Anterior cingulate cortex (tissue), 58 donors: ENCODE results near the gene TRIM71.

Experiments used
- DNase-seq, 58 donors: peaks; one replicate each; lab custom pipeline; 2025; lab: John Stamatoyannopoulos, UW

Gene TRIM71

DNA sequence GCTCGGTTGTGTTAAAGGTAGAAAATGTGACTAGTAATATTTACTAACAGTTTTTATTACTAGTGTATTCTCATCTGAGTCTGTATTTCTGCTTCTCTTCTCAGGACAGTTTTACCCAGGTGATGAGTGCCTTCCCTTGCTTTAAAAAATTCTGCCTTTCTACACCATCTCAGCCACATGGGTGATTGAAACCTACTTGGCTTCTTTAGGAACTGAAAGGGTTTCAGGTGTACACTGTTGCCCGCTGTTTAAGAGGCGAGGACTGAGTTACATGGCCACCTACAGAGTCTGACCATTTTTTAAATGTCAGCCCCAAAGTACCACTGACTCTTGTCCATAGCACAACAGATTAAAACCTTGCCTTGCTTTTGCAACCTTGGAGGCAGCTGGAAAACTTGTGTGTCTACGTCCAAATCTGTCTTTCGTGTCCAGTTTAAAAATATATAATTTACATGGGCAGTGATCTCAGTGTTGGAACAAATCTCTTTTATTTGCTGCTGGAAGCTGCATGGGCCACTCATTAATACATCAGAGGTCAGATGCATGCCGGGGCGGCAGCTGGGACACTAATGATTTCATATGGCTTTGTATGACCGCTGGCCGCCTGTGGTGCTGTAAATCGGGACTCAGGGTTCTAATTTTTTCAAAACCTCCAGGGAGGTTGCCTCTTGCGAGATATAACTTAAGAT, 44.6 kb downstream of the TRIM71 start:
- DNase-seq: no peak

DNA sequence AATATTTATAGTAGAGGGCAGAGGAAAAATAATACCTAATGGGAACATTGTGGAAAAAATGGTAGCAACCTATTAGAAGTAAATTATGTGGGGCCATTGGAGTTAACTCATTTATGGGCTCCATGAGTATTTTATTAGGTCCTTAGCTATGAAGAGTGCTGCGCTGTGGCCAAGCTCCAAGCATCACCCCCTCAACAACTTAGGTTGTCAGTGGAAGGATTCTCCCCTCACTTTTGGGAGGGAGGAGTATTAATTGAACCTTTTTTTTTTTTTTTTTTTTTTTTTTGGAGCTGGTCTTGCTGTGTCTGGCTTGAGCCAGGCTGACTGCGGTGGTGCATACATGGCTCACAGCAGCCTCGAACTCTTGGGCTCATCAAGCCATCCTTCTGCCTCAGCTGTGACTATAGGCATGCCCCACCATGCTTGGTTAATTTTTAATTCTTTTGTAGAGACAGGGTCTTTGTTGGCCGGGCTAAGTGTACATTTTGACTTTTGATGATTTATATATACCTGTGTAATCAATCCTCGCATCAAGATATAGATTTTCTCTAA, 45.2 kb downstream of the TRIM71 start:
- DNase-seq: no peak

DNA sequence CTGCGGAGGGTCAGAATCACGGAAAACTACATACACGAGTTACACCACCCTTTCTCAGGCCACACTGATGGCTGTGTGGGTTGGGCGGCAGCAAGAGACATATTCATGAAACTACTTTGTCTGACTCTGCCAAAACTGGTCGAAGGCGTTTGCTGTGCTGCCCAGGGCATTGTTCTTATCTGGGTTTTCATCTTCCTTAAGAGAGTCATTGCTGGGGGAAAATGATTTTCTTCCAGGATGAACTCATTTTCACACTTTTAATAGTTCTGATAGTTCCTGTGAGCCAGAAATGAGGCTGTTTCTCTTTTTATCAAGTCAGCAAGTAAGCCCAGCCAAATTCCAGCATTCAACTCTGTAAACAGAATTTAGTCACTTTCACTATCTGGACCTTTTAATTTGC, 47.6 kb downstream of the TRIM71 start:
- peak in 1 of 58 donors; percentile 6 for DNase-seq

DNA sequence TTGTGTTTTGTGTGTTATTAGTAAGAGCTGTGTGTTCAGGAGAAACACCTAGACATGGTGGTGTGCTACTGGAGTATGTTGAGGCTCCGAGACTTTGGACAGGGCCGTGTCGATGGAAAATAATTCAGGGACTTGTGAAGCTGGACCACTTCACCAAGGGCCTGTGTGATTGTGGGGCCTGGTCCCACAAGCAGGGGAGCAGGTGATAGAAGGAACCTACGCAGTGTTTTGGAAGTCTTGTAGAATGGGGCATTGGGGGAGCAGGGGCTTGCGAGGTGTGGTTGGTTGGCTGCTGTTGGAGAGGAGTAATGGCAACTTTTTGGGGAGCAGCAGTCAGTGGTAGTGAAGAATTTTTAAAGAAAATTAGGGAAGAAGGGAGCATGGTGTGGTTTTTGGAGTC, 48.7 kb downstream of the TRIM71 start:
- DNase-seq: no peak

DNA sequence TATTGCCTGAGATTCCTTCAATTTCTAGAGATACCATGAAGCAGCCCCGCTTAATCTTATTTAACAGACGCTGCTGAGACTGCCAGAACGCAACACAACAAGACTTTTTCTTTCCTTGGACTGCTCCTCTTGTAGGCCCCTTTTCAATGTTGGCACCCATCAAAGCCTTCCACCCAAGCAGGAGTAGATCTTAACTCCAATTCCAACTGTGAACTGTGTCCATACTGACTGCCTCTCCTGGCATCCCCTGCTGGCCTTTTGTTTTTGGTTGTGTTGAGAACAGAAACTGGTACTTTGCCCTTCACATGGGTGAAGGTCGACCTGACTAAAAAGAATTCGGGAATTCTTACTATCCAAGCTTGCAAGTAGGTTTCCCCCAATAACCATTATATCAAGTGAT, 50.2 kb downstream of the TRIM71 start:
- no peak for DNase-seq

DNA sequence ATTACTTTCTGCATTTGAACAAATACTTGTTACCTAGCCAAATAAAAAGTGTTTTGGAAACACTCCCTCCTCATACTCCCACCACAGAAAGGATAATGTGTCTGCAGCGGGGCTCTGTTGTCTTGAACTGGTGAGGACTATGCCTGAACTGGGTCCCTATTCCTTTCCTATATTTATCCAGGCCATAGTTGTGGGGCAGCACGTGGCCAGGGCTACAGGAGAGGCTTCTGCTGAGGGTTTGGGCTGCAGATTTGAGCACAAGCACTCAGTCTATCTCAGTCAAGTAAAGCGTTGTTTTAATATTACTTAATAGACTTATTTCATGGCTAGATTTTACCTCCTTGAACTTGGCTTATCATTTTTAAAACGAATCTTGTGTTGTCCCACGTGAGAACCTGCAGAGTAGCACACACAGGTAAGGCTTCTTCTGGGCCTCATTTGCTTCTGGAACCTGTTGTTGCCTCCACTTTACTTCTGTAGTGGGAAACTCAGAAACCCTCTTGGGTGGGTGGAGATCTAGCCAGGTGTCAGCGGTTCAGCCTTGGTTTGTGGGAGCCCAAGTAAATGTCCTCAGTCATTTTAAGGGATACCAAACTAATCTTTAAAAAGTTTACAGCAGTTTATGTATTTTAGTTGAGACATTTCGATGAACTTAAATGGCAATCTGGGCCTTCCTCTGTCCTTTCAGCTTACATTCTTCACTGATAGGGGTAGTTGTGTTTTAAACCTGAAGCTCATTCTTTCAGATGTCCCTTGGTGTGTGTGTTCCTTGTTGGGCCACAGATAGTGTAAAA, 51.1 kb downstream of the TRIM71 start:
- DNase-seq: no peak

DNA sequence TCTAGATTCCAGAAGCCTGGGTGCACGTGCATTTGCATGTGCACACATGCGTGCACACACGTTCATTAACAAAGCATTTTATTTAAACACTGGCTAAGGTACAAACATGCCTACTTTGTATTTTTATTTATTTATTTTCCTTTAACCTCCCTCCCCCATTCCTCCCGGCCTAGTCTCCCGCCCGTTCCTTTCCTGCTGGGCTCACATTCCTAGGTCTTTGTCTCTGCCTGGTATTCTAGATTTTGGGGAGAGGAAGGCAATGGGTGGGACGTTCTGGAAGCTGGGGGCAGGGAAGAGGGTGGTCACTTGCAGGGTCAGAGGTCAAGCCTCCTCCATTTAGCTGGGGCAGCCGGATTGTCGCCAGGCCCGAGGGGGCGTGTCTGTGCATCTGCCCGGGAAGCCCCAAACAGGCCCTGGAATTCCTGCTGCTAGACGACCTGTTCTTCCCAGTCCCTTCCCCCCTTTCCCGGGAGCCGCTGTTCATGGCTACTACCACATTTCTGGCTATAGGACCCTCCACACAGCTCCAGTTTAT, 51.8 kb downstream of the TRIM71 start:
- DNase-seq: no peak

DNA sequence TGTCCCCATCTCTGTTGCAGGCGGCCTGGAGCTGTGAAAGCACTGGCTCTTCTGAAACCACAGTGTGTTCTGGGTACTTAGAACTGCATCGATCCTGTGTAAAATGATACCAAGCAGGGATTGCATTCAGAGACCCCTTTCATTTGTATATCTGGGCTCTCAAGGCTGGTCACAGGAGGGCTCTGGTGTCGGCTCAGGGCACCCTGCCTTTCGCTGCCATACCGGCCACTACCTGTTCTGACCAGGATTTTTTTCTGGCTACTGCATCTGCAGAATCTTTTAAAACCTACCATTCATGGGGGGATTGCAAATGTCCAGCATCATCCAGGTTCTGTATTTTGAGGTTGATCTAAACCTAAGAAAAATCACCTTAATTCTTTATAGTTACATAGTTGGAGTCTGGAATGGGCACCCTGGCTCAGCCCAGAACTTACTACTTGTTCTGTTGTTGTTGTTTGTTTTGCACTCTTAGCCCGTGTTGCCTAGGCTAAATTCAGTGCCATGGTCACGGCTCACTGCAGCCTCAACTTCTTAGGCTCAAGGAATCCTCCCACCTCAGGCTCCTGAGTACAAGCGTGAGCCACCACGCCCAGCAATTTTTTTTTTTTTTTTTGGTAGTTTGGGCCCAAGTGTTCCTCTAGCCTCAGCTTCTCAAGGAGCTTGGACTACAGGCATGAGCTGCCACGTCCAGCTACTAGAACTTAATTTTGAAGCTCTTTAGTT, 52.7 kb downstream of the TRIM71 start:
- DNase-seq: no peak

DNA sequence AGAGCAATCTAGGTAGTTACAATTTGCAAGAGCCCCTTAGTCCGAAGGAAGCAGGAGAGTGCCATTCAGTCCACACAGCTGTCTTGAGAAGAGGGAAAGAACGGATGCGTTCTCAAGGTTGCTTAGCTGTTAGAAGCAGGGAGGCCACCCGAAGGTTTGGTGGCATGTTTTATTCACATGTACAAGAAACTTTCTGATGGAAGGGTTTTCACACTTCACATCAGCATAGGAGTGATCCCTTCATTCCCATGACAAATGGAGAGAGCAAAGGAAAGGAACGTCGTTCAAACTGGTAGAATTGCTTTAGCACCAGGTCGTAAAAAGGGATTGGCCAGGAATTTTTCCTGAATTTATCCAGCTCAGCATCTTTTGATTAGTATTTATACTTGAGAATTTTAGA, 53.5 kb downstream of the TRIM71 start:
- DNase-seq: no peak

DNA sequence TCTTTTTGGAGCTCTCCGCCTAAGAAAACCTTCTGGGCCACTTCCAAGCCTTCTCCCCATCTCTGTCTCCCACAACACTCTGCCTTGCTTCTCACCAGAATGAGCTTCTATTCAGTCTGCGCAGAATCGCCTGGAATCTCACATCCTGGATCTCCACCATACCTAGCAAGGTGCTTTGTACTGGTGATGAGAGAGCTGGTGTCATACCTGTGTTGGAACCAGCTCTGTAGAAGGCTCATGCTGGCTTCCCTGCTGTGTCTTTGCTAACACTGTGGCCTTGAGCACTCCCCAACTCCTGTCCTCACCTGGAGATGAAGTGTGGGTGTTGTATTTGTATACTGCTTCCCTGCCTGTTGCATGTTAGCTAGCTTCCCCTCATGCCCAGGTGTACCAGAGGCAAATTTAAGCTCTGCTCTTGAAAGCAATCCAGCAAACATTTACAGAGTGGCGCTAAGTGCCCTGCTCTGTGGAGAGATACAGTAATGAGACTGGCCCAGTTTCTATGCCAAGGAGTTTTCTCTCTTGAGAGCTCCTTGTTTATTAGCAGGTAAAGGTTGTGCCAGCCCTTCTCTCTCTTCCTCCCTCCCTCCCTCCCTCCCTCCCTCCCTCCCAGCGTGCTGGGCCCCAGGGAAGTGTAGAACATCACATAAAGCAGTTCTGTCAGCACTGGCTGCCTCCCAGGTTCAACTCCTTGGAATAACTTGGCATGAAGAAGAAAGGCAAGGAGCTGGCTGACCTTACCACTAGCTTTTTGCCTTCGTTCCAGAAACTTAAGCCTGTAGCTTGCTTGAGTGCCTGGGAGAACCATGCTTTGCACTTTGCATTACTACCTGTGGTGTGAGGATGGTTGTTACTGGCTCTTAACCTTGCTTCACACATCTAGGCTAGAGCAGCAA, 54.9 kb downstream of the TRIM71 start:
- DNase-seq: peak in 1 of 58 donors; percentile 25

DNA sequence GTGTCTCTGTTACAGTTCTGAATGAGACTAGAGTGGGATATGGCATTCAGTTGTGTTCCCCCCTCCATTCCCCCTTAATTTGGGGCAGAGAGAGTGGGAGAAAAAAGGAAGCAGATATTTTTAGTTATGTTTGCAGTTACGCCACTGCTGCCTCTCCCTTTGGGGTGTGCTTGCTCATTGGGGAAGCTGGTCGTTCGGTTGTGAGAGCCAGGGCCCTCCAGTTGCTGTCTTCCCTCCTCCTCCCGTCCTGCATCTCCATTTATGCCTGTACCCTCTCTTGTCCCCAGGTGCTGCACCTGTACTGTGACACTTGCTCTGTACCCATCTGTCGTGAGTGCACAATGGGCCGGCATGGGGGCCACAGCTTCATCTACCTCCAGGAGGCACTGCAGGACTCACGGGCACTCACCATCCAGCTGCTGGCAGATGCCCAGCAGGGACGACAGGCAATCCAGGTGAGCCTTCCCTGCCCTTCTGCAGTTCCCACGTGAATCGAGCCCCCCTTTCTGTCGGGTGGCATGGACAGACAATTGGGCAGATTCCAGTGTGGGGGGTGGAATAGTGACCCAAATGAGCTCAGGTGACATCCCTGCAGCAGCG, 55.8 kb downstream of the TRIM71 start:
- DNase-seq: no peak

DNA sequence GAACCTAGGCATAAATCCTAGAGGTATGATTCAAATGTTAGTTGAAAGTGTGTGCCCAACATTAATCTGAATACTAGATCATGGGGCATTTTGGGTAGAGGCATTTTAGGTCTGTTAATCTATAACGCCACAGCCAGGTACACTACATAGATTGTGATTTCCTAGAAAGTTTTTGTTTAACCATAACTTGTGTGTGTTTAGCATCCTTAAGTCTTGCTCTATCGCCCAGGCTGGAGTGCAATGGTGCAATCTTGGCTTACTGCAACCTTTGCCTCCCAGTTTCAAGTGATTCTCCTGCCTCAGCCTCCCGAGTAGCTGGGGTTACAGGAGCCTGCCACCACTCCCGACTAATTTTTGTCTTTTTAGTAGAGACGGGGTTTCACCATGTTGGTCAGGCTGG, 59.1 kb downstream of the TRIM71 start:
- no peak for DNase-seq

DNA sequence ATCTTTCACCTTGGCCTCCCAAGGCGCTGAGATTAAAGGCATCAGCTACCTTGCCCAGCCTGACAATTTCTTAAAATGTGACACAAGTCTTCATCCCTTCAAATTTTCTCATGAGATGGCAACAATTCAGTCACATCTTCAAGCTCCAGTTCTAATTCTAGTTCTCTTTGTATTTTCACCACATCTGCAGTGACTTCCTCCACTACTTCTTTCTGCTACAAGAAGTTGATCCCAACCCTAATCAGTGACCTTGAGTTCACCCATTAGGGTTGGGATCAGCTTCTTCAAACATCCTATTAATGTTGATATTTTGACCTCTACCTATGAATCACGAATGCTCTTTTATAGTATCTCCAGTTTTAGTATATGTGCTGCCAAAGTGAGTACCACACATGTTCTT, 59.8 kb downstream of the TRIM71 start:
- no peak for DNase-seq

DNA sequence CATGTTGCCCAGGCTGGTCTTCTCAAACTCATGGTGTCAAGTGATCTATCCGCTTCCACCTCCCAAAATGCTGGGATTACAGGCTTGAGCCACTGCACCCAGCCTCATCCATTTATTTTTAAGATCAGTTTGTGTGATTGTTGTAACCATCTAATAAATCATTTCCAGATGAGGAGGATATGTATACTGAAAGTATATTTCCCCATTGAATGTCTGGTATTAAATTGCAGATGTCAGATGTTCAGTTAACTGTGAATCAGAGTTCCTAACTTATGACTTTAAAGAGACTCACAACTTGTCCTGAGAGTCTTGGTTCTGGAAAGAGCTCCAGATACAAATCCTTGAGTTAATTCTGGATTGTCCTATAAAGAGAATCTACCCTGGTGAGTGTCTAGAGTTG, 62.4 kb downstream of the TRIM71 start:
- no peak for DNase-seq

DNA sequence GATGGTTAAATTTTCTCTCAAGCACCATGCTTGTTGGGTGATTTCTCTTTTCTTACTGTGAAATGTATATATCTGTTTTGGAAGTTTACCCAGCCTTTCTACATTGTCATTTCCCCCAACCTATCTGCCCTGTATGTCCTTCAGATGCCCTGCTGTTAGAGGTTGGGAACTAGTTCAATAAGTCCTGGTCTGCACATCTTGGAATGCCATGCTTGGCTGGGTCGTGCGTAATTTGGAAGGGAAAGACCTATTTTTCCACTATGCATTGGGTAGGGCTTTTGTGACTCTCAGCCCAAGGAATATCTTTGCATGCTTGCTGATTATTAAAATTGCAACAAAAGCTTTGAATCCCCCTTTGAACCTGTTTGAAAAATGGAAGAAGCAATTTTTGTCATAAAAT, 63.8 kb downstream of the TRIM71 start:
- no peak for DNase-seq

DNA sequence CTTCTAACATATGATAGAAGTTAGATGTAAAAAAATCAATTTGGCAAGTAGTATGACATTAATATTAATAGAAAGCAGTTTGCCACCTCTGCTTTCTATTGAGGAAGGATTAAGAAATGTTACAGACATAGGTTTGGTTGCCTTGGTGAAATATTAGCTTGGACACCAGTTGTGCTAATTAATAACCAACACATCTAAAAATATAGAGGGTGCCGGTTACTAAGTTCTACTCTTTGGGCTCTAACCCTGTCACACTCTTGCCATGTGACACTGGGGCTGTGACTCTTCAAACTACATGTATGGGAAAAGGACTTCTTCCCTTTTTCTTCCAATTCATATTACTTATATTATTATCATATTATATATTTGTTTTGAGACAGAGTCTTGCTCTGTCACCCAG, 64.4 kb downstream of the TRIM71 start:
- no peak for DNase-seq

DNA sequence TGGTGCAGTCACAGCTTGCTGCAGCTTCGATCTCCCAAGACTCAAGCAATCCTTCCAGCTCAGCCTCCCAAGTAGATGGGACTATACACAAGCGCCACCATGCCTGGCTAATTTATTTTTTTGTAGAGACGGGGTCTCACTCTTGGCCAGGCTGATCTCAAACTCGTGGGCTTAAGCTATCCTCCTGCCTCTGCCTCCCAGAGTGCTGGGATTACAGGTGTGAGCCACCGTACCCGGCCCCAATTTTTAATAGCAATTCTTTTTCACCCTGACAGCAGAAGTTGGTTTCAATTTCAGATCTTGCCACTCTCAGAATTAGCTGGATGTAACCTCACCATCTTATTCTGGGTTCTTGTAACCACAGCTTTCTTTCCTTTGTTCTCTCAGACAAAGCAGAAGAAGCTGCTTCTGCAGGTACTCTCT, 64.8 kb downstream of the TRIM71 start:
- no peak for DNase-seq

DNA sequence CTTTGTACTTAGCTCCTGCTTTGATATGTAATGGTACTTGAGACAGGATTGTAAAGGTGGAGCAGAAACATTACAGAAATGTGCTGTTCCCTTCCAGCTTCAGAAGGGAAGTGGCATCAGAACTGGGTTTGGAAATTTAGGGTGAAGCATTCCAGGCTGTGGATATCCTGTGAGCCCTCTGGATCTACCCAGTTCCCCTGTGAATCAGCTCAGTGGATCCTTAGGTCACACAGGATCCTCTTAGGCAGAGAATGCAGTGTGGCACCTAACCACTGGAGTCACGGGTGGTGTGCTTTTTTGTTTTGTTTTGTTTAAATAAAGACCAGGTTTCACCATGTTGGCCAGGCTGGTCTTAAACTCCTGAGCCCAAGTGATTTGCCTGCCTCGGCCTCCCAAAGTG, 66.0 kb downstream of the TRIM71 start:
- DNase-seq: no peak

DNA sequence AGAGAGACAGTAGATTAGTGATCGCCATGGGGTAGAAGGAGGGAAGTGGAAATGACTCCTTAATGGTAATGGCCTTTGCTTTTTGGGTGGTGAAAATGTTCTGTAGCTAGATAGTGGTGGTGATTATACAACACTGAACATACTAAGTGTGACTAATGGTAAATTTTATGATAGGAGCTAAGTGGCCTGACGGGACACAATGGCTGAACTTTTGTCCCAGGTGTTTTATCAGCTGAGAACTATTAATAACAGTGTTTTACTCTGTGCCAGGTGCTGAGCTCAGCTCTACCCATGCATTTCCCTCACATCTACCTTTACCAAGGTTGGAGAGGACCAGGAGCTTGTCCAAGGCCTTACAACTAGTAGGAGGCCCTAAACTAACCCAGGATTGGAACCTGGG, 66.8 kb downstream of the TRIM71 start:
- DNase-seq: no peak
